Activated CD4-positive, alpha-beta memory T cell treated with anti-CD3 and anti-CD28 coated beads for 36 hours (primary cell): ENCODE results near the gene DCLK3. TPM values are rescaled to one million over a fixed set of nuclear protein-coding genes. Genes with fewer than 3 reads are reported as not detected.

Source experiments
- CTCF ChIA-PET: fragments of 350-600 bp; sonication (Branson Sonifier 250); formaldehyde crosslinking; loops from one replicate; lab custom pipeline; 2021; ENCODE audit warnings: antibody characterized with exemption, inconsistent platforms; lab: Charles Lee
- POLR2A ChIA-PET: fragments of 350-600 bp; sonication (Branson Sonifier 250); formaldehyde crosslinking; loops from one replicate; lab custom pipeline; 2021; ENCODE audit warnings: antibody characterized with exemption; lab: Charles Lee
- DNase-seq: peaks from one replicate; pipeline ENCODE4 v3.0.0-alpha.2; 2020
- H3K27ac Mint-ChIP-seq: one replicate; pipeline ENCODE4 v1.8.0; 2021; ENCODE audit warnings: mixed read lengths
- H3K27me3 Mint-ChIP-seq: one replicate; pipeline ENCODE4 v1.8.0; 2021; ENCODE audit warnings: mixed read lengths
- H3K36me3 Mint-ChIP-seq: one replicate; pipeline ENCODE4 v1.8.0; 2021; ENCODE audit warnings: mixed read lengths
- H3K4me1 Mint-ChIP-seq: one replicate; pipeline ENCODE4 v1.8.0; 2021; ENCODE audit warnings: low read depth, mixed read lengths
- H3K4me3 Mint-ChIP-seq: one replicate; pipeline ENCODE4 v1.8.0; 2021; ENCODE audit warnings: mild to moderate bottlenecking, mixed read lengths
- H3K9me3 Mint-ChIP-seq: one replicate; pipeline ENCODE4 v1.8.0; 2021; ENCODE audit warnings: mixed read lengths
- intact Hi-C: fragments of 100-400 bp; cut with micrococcal nuclease; formaldehyde crosslinking; loops from one replicate; pipeline ENCODE4 v1.15.1; 2023
- total RNA-seq, 2 experiments: library from RNA; stranded (reverse); gene quantifications; one replicate each; pipeline ENCODE4 v1.2.3, GENCODE V29; 2021

The DCLK3 gene
- total RNA-seq, 2 experiments from 2014 or later = not detected

DNA sequence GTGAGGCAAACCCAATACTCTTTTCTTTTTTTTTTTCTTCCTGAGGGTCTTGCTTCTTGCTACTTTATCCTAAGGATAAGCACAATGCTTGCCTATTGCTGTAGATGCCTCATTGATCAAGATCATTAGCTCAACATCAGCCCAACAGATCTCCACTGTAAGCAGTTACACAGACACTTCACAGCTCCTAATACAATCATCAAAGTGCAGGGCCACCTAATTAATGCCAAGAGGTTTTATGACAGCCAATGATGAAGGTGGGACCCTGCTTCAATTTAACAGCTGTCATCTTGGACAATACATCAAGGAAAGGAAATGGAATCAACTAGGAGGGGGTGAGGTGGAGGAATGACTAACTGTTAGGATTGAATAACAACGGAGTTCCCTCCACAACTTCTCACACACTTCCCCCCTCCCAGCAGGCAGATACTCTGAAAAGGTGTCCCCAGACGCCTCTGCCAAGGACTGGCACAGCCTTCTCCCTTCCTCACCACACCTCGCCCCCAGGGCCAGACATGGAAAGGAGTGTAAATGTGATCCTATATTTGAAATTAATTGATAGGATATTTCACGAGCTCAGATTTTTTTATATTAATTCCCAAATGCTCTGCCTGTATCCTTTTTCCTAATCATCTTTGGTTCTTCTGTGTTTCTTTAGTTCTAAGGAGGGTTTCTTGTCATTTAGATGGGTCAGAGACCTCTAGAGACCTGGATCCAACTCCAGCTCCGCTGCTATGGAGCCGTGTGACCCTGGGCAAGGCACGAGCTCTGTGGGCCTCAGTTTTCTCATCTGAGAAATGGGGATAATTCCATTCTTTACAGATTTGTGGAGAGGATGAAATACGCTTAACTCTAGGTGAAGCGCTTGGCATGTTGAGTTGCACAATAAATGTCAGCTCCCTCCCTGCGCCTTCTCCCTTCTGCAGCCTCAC, 1.2 kb downstream of the DCLK3 start:
- intact Hi-C loops = no loop called here
- DNase-seq = no peak
- Mint-ChIP-seq H3K27me3 (peaks cover 52% of the 10 kb centered on the region), H3K9me3 (no peaks in the 10 kb centered on the region), H3K27ac (no peak overlapping the region), H3K36me3 (no peaks in the 10 kb centered on the region), H3K4me3 (no peak overlapping the region), H3K4me1 (peaks cover 3% of the 10 kb centered on the region)
- ChIA-PET POLR2A (no interaction called here), CTCF (interaction anchor here (1.4 kb wide), 1 partner anchor 10 kb away, joined by 4 read pairs; no protein-coding TSS in a partner anchor)

DNA sequence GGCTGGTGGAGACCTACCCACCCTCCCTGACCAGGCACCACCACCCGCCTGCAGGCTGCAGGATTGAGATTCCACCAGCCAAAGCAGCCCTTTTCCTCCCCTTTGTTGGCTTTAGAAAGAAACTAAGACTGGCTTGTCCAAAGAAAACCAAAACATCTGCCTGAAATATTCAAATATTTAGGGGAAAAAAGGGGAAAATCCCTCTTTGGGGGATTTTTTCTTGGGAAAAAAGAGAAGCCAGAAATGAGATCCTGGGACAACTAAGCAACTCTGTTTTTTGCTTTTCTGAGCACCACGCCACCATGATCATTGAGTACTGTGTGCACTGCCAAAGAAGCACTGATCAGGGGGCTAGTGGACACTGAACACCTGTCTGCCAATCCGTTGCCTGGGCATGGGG, 2.6 kb downstream of the DCLK3 start:
- no peaks in the 10 kb centered on the region for H3K9me3 Mint-ChIP-seq
- H3K27me3 Mint-ChIP-seq = peaks cover 47% of the 10 kb centered on the region
- no peaks in the 10 kb centered on the region for H3K36me3 Mint-ChIP-seq
- no peak for DNase-seq
- H3K4me1 Mint-ChIP-seq = peaks cover 3% of the 10 kb centered on the region
- intact Hi-C loops = no loop called here
- H3K4me3 Mint-ChIP-seq = no peak overlapping the region
- ChIA-PET CTCF (no interaction called here), POLR2A (no interaction called here)
- H3K27ac Mint-ChIP-seq = no peak overlapping the region

DNA sequence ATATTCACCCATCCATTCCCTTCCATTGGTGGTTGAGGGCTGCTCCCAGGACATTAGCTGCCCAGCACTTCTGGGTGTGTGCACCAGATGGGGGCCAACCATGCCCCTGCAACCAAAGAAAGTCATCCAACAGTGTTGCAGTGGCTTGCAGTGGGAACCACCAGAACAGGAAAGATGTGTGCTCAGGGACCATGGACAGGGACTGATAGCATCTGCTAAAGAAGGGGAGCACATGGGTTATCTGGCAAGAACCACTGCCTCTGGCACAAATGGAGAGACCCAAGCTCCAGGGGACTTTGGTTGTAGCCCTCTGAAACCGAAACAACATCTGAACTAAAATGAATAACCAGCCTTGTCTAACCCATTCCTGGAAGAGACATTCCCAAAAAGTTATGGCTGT, 8.1 kb downstream of the DCLK3 start:
- DNase-seq = no peak
- H3K36me3 Mint-ChIP-seq = no peaks in the 10 kb centered on the region
- POLR2A ChIA-PET = no interaction called here
- H3K9me3 Mint-ChIP-seq = no peaks in the 10 kb centered on the region
- CTCF ChIA-PET = interaction anchor here (2.1 kb wide), 1 partner anchor 202 kb away, joined by 7 read pairs; no protein-coding TSS in a partner anchor
- H3K4me1 Mint-ChIP-seq = no peaks in the 10 kb centered on the region
- peaks cover 34% of the 10 kb centered on the region for H3K27me3 Mint-ChIP-seq
- no peak overlapping the region for H3K27ac Mint-ChIP-seq
- no peak overlapping the region for H3K4me3 Mint-ChIP-seq
- intact Hi-C loops = no loop called here

DNA sequence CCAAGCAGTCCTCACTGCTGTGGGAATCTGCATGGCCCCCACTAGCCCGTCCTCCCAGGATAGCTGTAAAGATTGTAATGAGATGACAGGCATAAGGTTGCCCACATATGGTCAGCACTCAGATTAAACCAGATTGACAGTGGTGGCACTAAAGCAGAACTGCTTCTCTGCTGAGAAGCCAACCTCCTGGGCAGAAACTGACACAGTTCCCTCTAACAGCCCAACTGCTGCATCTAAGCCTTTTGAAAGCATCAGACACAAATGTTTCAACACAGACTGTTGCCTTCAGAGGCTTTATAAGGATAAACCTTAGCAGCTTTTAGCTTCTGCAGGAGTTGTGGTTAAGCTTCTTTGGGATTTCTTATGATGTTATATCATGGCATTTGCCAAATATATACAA, 13.0 kb downstream of the DCLK3 start:
- no peaks in the 10 kb centered on the region for H3K4me1 Mint-ChIP-seq
- intact Hi-C loops = no loop called here
- peaks cover 31% of the 10 kb centered on the region for H3K27me3 Mint-ChIP-seq
- DNase-seq = no peak
- H3K27ac Mint-ChIP-seq = no peak overlapping the region
- POLR2A ChIA-PET = no interaction called here
- CTCF ChIA-PET = interaction anchor here (1.3 kb wide), 1 partner anchor 118 kb away, joined by 3 read pairs; no protein-coding TSS in a partner anchor
- H3K36me3 Mint-ChIP-seq = no peaks in the 10 kb centered on the region
- peaks cover 3% of the 10 kb centered on the region for H3K9me3 Mint-ChIP-seq
- H3K4me3 Mint-ChIP-seq = no peak overlapping the region

DNA sequence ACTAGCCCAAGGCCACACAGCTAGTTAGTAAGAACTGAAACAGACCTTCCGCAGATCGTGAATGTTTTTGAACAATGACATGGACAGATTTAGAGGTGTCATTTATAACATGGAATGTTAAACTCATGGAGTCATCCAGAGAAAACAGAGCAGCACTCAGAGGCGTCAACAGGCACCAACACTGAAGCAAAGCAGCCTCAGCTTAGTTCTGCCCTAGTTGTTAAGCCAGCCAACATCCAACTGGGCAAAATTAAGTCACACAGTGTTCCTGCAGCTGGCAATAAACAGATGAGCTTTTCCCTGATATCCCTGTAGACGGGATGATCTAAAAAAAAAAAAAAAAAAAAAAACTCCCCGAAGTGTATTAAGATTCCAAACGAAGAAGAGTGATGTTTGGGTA, 13.6 kb downstream of the DCLK3 start:
- H3K4me1 Mint-ChIP-seq = no peaks in the 10 kb centered on the region
- H3K36me3 Mint-ChIP-seq = no peaks in the 10 kb centered on the region
- no peak overlapping the region for H3K4me3 Mint-ChIP-seq
- peaks cover 3% of the 10 kb centered on the region for H3K9me3 Mint-ChIP-seq
- intact Hi-C loops = no loop called here
- no peak overlapping the region for H3K27ac Mint-ChIP-seq
- ChIA-PET CTCF (interaction anchor here (1.3 kb wide), 1 partner anchor 119 kb away, joined by 3 read pairs; no protein-coding TSS in a partner anchor), POLR2A (no interaction called here)
- H3K27me3 Mint-ChIP-seq = peaks cover 28% of the 10 kb centered on the region
- no peak for DNase-seq

DNA sequence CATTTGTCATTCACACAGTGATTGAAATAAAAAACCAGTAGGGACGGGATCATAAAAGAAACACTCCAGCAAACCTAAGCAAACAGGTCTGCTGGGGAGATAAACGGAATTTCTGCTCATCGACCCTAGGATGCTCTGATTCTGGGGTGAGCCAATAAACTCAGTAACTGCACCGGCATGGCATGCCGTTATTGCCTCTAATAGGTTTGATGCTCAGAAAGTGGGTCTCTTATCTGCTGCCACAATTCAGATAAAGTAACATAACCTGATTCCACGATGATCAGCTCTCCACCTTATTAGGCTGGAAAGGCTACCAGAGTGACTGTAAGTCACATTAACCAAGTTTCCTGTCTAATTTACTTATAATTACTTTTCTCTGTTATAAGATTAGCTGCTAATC, 19.6 kb downstream of the DCLK3 start:
- ChIA-PET POLR2A (no interaction called here), CTCF (no interaction called here)
- intact Hi-C loops = no loop called here
- H3K36me3 Mint-ChIP-seq = no peaks in the 10 kb centered on the region
- H3K4me1 Mint-ChIP-seq = no peaks in the 10 kb centered on the region
- H3K9me3 Mint-ChIP-seq = peaks cover 3% of the 10 kb centered on the region
- no peak overlapping the region for H3K4me3 Mint-ChIP-seq
- no peak overlapping the region for H3K27ac Mint-ChIP-seq
- H3K27me3 Mint-ChIP-seq = peaks cover 7% of the 10 kb centered on the region
- DNase-seq = no peak

DNA sequence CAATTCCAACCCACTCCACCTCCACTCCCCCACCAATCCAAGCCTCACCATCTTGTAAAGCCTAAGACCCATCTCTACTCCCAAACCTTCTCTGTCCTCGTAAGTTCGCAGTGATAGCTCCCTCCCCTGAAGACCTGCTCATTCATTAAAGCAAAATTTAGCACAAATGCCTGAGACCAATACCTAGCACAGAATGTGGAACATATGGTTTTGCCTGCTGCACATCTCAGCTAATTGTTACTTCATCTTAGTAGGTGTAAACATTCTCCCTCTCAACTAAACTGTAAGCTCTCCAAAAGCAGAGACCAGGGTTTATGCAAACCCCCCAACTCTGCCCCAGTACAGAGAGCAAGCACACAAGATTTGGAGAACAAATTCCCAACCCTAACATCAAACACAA, 20.5 kb downstream of the DCLK3 start:
- no peaks in the 10 kb centered on the region for H3K4me1 Mint-ChIP-seq
- ChIA-PET POLR2A (no interaction called here), CTCF (interaction anchor here (0.7 kb wide), 1 partner anchor 38 kb away, joined by 3 read pairs; no protein-coding TSS in a partner anchor)

DNA sequence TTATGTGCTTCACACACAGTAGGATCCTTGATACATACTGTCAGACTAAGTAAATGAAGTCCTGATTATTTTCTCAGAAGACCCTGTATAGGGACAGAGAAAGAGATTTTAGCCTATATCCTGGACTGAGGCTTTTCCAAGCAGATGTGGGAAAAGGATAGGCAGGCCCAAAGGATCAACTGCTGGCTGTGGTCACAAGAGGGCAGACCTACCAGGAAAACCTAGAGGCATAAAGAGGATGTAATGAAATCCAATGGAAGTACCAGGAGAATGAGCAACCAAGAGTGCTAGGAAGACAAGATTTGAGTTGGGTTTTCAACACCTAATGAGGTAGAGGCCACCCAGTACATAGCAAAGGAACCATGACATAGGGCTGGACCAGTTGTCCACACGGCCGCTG, 23.1 kb downstream of the DCLK3 start:
- no peaks in the 10 kb centered on the region for H3K9me3 Mint-ChIP-seq

More for the DNA sequence above, 20.5 kb downstream of the DCLK3 start:
- peaks cover 3% of the 10 kb centered on the region for H3K27me3 Mint-ChIP-seq
- H3K27ac Mint-ChIP-seq = no peak overlapping the region
- H3K4me3 Mint-ChIP-seq = no peak overlapping the region
- DNase-seq = no peak
- H3K36me3 Mint-ChIP-seq = no peaks in the 10 kb centered on the region
- H3K9me3 Mint-ChIP-seq = peaks cover 3% of the 10 kb centered on the region
- intact Hi-C loops = no loop called here

DNA sequence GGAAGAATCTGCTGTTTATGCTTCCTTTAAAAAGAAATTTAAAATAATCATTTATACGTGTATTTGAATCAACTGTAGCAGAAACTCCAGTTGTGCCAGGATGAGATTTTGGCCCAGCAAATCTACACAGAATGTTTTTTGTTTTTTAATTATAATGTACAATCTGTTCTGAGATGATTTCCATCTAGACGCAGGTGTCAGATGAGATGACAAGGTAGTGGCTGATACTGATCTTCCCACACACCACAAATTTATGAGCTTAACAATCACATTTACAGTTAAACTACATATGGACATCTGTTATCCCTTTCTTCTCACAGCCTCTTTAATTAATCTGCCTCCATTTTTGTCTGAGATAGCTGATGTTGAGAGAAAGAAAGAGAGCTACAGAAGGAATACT, 23.6 kb downstream of the DCLK3 start:
- Mint-ChIP-seq H3K27me3 (no peaks in the 10 kb centered on the region), H3K4me1 (no peaks in the 10 kb centered on the region), H3K9me3 (no peaks in the 10 kb centered on the region), H3K27ac (no peak overlapping the region), H3K36me3 (no peaks in the 10 kb centered on the region), H3K4me3 (no peak overlapping the region)
- intact Hi-C loops = no loop called here
- ChIA-PET POLR2A (no interaction called here), CTCF (interaction anchor here (0.6 kb wide), 1 partner anchor 1325 kb away, joined by 3 read pairs; no protein-coding TSS in a partner anchor)
- DNase-seq = no peak

More for the DNA sequence above, 23.1 kb downstream of the DCLK3 start:
- Mint-ChIP-seq H3K36me3 (no peaks in the 10 kb centered on the region), H3K4me3 (no peak overlapping the region), H3K27me3 (no peaks in the 10 kb centered on the region), H3K4me1 (no peaks in the 10 kb centered on the region), H3K27ac (no peak overlapping the region)
- POLR2A ChIA-PET = no interaction called here
- CTCF ChIA-PET = interaction anchor here (0.6 kb wide), 1 partner anchor 1325 kb away, joined by 3 read pairs; no protein-coding TSS in a partner anchor
- no peak for DNase-seq
- intact Hi-C loops = no loop called here

DNA sequence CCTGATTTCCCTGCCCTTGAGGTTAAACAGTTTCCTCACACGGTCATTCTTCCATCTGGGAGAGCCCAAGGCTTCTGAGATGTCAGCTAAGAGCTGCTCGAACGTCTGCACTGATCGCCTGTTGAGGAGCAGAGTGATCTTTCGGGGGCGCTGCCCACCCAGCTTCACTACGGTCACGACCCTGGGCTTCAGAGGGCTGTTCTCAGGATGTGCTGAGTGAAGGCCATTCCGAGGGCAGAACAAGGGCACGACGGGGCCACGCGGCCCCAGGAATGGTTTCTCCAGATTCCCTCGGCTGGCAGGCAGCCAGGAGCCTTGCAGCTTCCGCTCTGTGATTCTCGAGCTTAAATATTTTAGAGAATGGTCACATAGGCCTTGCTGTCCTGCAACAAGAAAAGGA, 25.7 kb downstream of the DCLK3 start:
- no peak overlapping the region for H3K4me3 Mint-ChIP-seq
- no peaks in the 10 kb centered on the region for H3K27me3 Mint-ChIP-seq
- intact Hi-C loops = no loop called here
- no peak overlapping the region for H3K27ac Mint-ChIP-seq
- DNase-seq = no peak
- CTCF ChIA-PET = no interaction called here
- POLR2A ChIA-PET = no interaction called here
- no peaks in the 10 kb centered on the region for H3K9me3 Mint-ChIP-seq
- H3K4me1 Mint-ChIP-seq = no peaks in the 10 kb centered on the region
- no peaks in the 10 kb centered on the region for H3K36me3 Mint-ChIP-seq

DNA sequence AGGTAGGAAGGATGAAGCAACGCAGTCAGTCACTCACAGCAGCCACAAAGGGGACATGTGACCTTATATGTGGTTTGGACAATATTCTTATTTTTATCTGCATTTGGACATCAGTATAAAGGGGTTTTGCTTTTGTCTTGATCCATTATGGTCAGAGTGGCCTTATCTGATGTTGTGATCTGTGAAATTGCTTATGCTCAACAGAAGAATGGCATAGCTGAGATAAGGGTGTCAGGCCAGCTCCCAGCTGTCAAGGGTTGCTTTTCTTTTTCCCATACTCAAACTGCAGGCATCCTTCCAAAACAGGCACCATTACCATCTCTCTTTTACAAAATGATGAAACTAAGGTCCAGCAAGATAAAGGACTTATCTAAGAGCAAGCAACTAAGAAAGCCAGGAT, 28.1 kb downstream of the DCLK3 start:
- no peak overlapping the region for H3K27ac Mint-ChIP-seq
- no peak overlapping the region for H3K4me3 Mint-ChIP-seq
- no peaks in the 10 kb centered on the region for H3K4me1 Mint-ChIP-seq
- no peaks in the 10 kb centered on the region for H3K9me3 Mint-ChIP-seq
- ChIA-PET POLR2A (no interaction called here), CTCF (no interaction called here)
- no peaks in the 10 kb centered on the region for H3K27me3 Mint-ChIP-seq
- DNase-seq = no peak
- no peaks in the 10 kb centered on the region for H3K36me3 Mint-ChIP-seq
- intact Hi-C loops = no loop called here

DNA sequence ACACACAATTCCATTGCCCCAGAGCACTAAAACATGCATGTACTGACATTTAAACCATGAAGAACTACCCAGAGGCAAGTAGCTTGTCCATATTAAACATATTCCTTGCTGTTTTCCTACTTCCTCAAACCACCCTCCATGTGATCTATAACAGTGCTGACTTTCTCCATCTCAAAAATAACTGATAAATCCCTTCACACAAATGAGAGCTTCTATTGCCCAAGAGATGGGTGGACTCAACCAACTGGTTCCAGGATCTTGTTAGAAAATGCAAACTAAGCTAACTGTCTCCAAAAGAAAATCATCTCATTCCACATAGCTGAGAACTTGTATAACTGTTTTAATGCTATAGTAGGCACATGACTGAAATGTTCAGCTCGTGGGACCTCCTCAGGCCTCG, 29.6 kb downstream of the DCLK3 start:
- ChIA-PET POLR2A (no interaction called here), CTCF (interaction anchor here (2.0 to 3.3 kb wide), 2 partner anchors 134 to 224 kb away, joined by 13 to 15 read pairs; no protein-coding TSS in a partner anchor)
- no peak for DNase-seq
- Mint-ChIP-seq H3K27me3 (no peaks in the 10 kb centered on the region), H3K4me3 (no peak overlapping the region), H3K27ac (no peak overlapping the region), H3K4me1 (no peaks in the 10 kb centered on the region), H3K9me3 (no peaks in the 10 kb centered on the region), H3K36me3 (no peaks in the 10 kb centered on the region)
- intact Hi-C loops = no loop called here
